Peyer's patch (tissue), 4 donors: ENCODE measurements around the gene AFDN.

Source experiments
- CTCF ChIP-seq, 6 experiments: fragments of 450-650 bp in 4 of 6; fragments of 200-600 bp in 2 of 6; sonication (generic) in 1 of 6; IDR thresholded peaks; one replicate each; pipeline ENCODE4 v1.5.1; 2017 to 2019; ENCODE audit warnings: antibody characterized with exemption in 6 of 6, mild to moderate bottlenecking in 3 of 6, moderate library complexity in 1 of 6
- POLR2A ChIP-seq, 2 donors: fragments of 450-650 bp; IDR thresholded peaks; one replicate each; pipeline ENCODE4 v1.5.1; 2017; ENCODE audit warnings: antibody characterized with exemption in 2 of 2, mild to moderate bottlenecking in 2 of 2, moderate library complexity in 2 of 2

DNA sequence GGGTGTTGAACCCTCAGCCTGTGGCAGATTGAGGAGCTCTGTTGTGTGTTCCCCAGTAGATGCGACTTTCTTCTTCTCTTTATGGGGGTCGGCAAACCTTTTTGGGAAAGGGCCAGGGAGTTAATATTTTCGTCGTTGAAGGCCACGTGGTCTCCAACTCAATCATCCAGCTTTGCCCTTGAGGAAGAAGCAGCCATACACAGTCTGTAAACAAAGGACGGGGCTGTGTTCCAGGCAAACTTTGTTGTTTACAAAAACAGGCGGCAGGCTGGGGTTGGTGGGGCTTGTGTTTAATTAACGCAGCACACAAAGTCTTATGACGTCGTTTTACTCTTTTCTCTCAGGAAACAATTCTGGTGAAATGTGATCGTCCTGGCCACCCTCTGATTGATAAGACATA, 190.9 kb downstream of the AFDN start:
- TF ChIP-seq POLR2A (IDR thresholded peaks at IDR 0.05) (no peak), CTCF (IDR thresholded peaks at IDR 0.05) (no peak)
